Measurements from ENCODE around the gene MROH7. TPM values are rescaled to one million over a fixed set of nuclear protein-coding genes. Genes with fewer than 3 reads are reported as not detected.

Gene MROH7
- total and polyA plus RNA-seq, 4 donors = 0.21 to 3.4 (median 1.9) TPM

GRCh38 chr1:54604572-54605370 is 36.8 kb upstream of the MROH7 start:
- H3K4me3 ChIP-seq = no peak overlapping the region
- 61 to 73% methylated on average over 13 of the region's 13 CpGs for WGBS, 2 donors
- no peak for TF ChIP-seq CTCF (IDR thresholded peaks at IDR 0.05; ENCODE audit: control extremely low read depth, extremely low read depth)
- no peak overlapping the region for H3K9ac ChIP-seq (ENCODE audit: insufficient read depth in 1 of 2, low read length in 2 of 2)
- no peaks in the 10 kb centered on the region for H3K9me3 ChIP-seq (ENCODE audit: control insufficient read depth in 4 of 4, insufficient read depth in 3 of 4, low read length in 3 of 4)
- no peak overlapping the region for H3K27ac ChIP-seq (ENCODE audit: low read depth in 1 of 2, low read length in 1 of 2)
- peaks cover 0 to 7% (median 0%) of the 10 kb centered on the region in 5 donors for H3K4me1 ChIP-seq (ENCODE audit: control insufficient read depth in 5 of 5, insufficient read depth in 5 of 5, low read length in 5 of 5)
- DNase-seq (no peak), ATAC-seq (ENCODE audit: insufficient read depth, low FRiP score) (no peak)
- H3K36me3 ChIP-seq (ENCODE audit: control insufficient read depth in 4 of 4, insufficient read depth in 4 of 4, low read length in 4 of 4) = peaks cover 0 to 5% (median 0%) of the 10 kb centered on the region in 4 donors
- H3K27me3 ChIP-seq (ENCODE audit: control insufficient read depth in 3 of 3, insufficient read depth in 3 of 3, low read length in 2 of 3) = no peaks in the 10 kb centered on the region

GRCh38 chr1:54606096-54606989 is 35.2 kb upstream of the MROH7 start:
- peaks cover 0 to 4% (median 0%) of the 10 kb centered on the region in 5 donors for H3K4me1 ChIP-seq (ENCODE audit: control insufficient read depth in 5 of 5, insufficient read depth in 5 of 5, low read length in 5 of 5)
- no peak for TF ChIP-seq CTCF (IDR thresholded peaks at IDR 0.05; ENCODE audit: control extremely low read depth, extremely low read depth)
- no peak for DNase-seq
- no peak for ATAC-seq (ENCODE audit: insufficient read depth, low FRiP score)
- H3K9ac ChIP-seq (ENCODE audit: insufficient read depth in 1 of 2, low read length in 2 of 2) = no peak overlapping the region
- H3K4me3 ChIP-seq = no peak overlapping the region
- H3K27me3 ChIP-seq (ENCODE audit: control insufficient read depth in 3 of 3, insufficient read depth in 3 of 3, low read length in 2 of 3) = no peaks in the 10 kb centered on the region
- WGBS, 2 donors = 89% methylated on average over 9 of the region's 9 CpGs
- peaks cover 0 to 5% (median 0%) of the 10 kb centered on the region in 4 donors for H3K36me3 ChIP-seq (ENCODE audit: control insufficient read depth in 4 of 4, insufficient read depth in 4 of 4, low read length in 4 of 4)
- H3K9me3 ChIP-seq (ENCODE audit: control insufficient read depth in 4 of 4, insufficient read depth in 3 of 4, low read length in 3 of 4) = no peaks in the 10 kb centered on the region
- no peak overlapping the region for H3K27ac ChIP-seq (ENCODE audit: low read depth in 1 of 2, low read length in 1 of 2)

GRCh38 chr1:54606990-54607325 is 34.6 kb upstream of the MROH7 start:
- ATAC-seq (ENCODE audit: insufficient read depth, low FRiP score) (no peak), DNase-seq (no peak)
- no peak overlapping the region for H3K9ac ChIP-seq (ENCODE audit: insufficient read depth in 1 of 2, low read length in 2 of 2)
- no peak overlapping the region for H3K27ac ChIP-seq (ENCODE audit: low read depth in 1 of 2, low read length in 1 of 2)
- 94 to 98% methylated on average over 13 of the region's 13 CpGs for WGBS, 2 donors
- H3K4me1 ChIP-seq (ENCODE audit: control insufficient read depth in 5 of 5, insufficient read depth in 5 of 5, low read length in 5 of 5) = no peaks in the 10 kb centered on the region
- no peak for TF ChIP-seq CTCF (IDR thresholded peaks at IDR 0.05; ENCODE audit: control extremely low read depth, extremely low read depth)
- no peak overlapping the region for H3K4me3 ChIP-seq
- peaks cover 0 to 5% (median 0%) of the 10 kb centered on the region in 4 donors for H3K36me3 ChIP-seq (ENCODE audit: control insufficient read depth in 4 of 4, insufficient read depth in 4 of 4, low read length in 4 of 4)
- no peaks in the 10 kb centered on the region for H3K27me3 ChIP-seq (ENCODE audit: control insufficient read depth in 3 of 3, insufficient read depth in 3 of 3, low read length in 2 of 3)
- no peaks in the 10 kb centered on the region for H3K9me3 ChIP-seq (ENCODE audit: control insufficient read depth in 4 of 4, insufficient read depth in 3 of 4, low read length in 3 of 4)
